Measurements from ENCODE around the gene BDKRB1.
"Not testable (repeated sequence)": the region's sequence is repeated elsewhere in the genome, so short reads cannot be mapped to it uniquely, and the experiment has no call there.

BDKRB1 gene

GRCh38 chr14:96243785-96244184, 12.2 kb upstream of the BDKRB1 start:
- H3K27ac ChIP-seq, result no peak overlapping the region
- TF ChIP-seq ZFX (IDR thresholded peaks at IDR 0.05), result no peak
- TF ChIP-seq CTCF (conservative IDR thresholded peaks at IDR 0.05), result no peak

GRCh38 chr14:96245074-96245473, 10.9 kb upstream of the BDKRB1 start:
- H3K27ac ChIP-seq, result not testable (repeated sequence)

- no peak overlapping the region for H3K27ac ChIP-seq
- TF ChIP-seq CTCF (conservative IDR thresholded peaks at IDR 0.05), result no peak
Observed at GRCh38 chr14:96245710-96246538, 10.1 kb upstream of the BDKRB1 start.

- TF ChIP-seq CTCF (conservative IDR thresholded peaks at IDR 0.05) (no peak), ZFX (IDR thresholded peaks at IDR 0.05) (no peak)
- no peak overlapping the region for H3K27ac ChIP-seq
Observed at GRCh38 chr14:96246539-96246847, 9.5 kb upstream of the BDKRB1 start.

GRCh38 chr14:96247031-96247430, 9.0 kb upstream of the BDKRB1 start:
- no peak overlapping the region for H3K27ac ChIP-seq

GRCh38 chr14:96249029-96249428, 7.0 kb upstream of the BDKRB1 start:
- TF ChIP-seq CTCF (conservative IDR thresholded peaks at IDR 0.05) (no peak), ZFX (IDR thresholded peaks at IDR 0.05) (no peak)
- no peak overlapping the region for H3K27ac ChIP-seq

More at GRCh38 chr14:96247031-96247430, 9.0 kb upstream of the BDKRB1 start:
- no peak for TF ChIP-seq ZFX (IDR thresholded peaks at IDR 0.05)

GRCh38 chr14:96250485-96250884, 5.5 kb upstream of the BDKRB1 start:
- no peak for TF ChIP-seq ZFX (IDR thresholded peaks at IDR 0.05)
- no peak for TF ChIP-seq CTCF (conservative IDR thresholded peaks at IDR 0.05)
- H3K27ac ChIP-seq, result no peak overlapping the region

- no peak overlapping the region for H3K27ac ChIP-seq
- TF ChIP-seq ZFX (IDR thresholded peaks at IDR 0.05), result no peak
- TF ChIP-seq CTCF (conservative IDR thresholded peaks at IDR 0.05), result no peak
Observed at GRCh38 chr14:96251656-96252155, 4.3 kb upstream of the BDKRB1 start.
